Uterus (tissue), 4 donors: ENCODE results near the gene INPP5D. TPM values are rescaled to one million over a fixed set of nuclear protein-coding genes. Genes with fewer than 3 reads are reported as not detected.
"Not testable (repeated sequence)": the region's sequence is repeated elsewhere in the genome, so short reads cannot be mapped to it uniquely, and the experiment has no call there.

Experiments used
- DNase-seq, 2 donors: peaks; one replicate each; pipeline ENCODE4 v3.0.0-alpha.2; 2019 to 2020
- H3K27ac ChIP-seq, 2 donors: fragments of 200-600 bp; sonication (generic); 1 replicate in 1 of 2; 2 replicates in 1 of 2; pipeline ENCODE4 v1.5.1; 2016 to 2018
- H3K27me3 ChIP-seq, 2 donors: fragments of 200-600 bp; sonication (generic); one replicate each; pipeline ENCODE4 v1.5.1; 2018 to 2019; ENCODE audit warnings: control low read depth in 1 of 2
- H3K36me3 ChIP-seq, 2 donors: fragments of 200-600 bp; sonication (generic); one replicate each; pipeline ENCODE4 v1.5.1; 2019; ENCODE audit warnings: control low read depth in 1 of 2
- H3K4me1 ChIP-seq, 2 donors: fragments of 200-600 bp; sonication (generic); one replicate each; pipeline ENCODE4 v1.5.1; 2018 to 2019; ENCODE audit warnings: control low read depth in 1 of 2
- H3K4me3 ChIP-seq, 2 donors: fragments of 200-600 bp; sonication (generic); 1 replicate in 1 of 2; 2 replicates in 1 of 2; pipeline ENCODE4 v1.5.1; 2018 to 2019; ENCODE audit warnings: mild to moderate bottlenecking in 1 of 2
- H3K9me3 ChIP-seq, 2 donors: fragments of 200-600 bp; sonication (generic); one replicate each; pipeline ENCODE4 v1.5.1; 2019; ENCODE audit warnings: control low read depth in 1 of 2
- POLR2A ChIP-seq, 2 donors: fragments of 450-650 bp; IDR thresholded peaks; one replicate each; pipeline ENCODE4 v1.6.1; 2016; ENCODE audit warnings: antibody characterized with exemption in 2 of 2, mild to moderate bottlenecking in 1 of 2, moderate library complexity in 1 of 2
- intact Hi-C: fragments of 100-400 bp; cut with DNase I; formaldehyde crosslinking; loops from one replicate; pipeline ENCODE4 v1.15.1; 2023; ENCODE audit warnings: low total_unique reads
- total RNA-seq, 4 donors: library from RNA; depleted of rRNA in 3 of 4; stranded (reverse); fragments of >200 nt in 3 of 4; gene quantifications; one replicate each; pipeline versions ENCODE4 v1.1.0 to v1.2.4, GENCODE V29; 2014 to 2023
- TF ChIP-seq, protein P1 (sequence below), 4 experiments: fragments of 200-600 bp in 2 of 4; fragments of 450-650 bp in 2 of 4; sonication (generic) in 2 of 4; IDR thresholded peaks; one replicate each; pipeline ENCODE4 v1.5.1; 2016 to 2019; ENCODE audit warnings: antibody characterized with exemption in 4 of 4, mild to moderate bottlenecking in 2 of 4, moderate library complexity in 1 of 4
- donor health status: DM: yes; HTN: yes; CAD: no.

The INPP5D gene
- total RNA-seq, 4 donors from 2014 or later = 14.2 to 37.9 (median 22.3) TPM

DNA sequence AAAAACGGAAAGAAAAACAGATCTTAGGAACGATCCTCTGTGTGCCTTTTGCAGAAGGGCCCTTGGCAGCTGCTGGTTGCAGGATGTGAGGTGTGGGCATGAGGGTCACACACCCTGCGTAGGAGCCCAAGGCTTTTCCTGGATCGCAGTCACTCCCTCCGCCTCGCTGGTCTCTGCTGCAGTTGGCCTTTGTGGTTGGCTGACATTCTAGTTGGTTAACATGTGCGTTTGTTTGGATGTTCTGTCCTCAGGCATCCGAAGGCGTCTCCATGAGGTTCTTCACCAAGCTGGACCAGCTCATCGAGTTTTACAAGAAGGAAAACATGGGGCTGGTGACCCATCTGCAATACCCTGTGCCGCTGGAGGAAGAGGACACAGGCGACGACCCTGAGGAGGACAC lies 61.7 kb downstream of the INPP5D start:
- Histone ChIP-seq H3K9me3 (no peaks in the 10 kb centered on the region), H3K4me3 (no peak overlapping the region), H3K27ac (no peak overlapping the region), H3K36me3 (no peaks in the 10 kb centered on the region), H3K4me1 (no peaks in the 10 kb centered on the region), H3K27me3 (no peaks in the 10 kb centered on the region)
- TF ChIP-seq POLR2A (IDR thresholded peaks at IDR 0.05) = no peak
- no peak for DNase-seq
- intact Hi-C loops = no loop called here

DNA sequence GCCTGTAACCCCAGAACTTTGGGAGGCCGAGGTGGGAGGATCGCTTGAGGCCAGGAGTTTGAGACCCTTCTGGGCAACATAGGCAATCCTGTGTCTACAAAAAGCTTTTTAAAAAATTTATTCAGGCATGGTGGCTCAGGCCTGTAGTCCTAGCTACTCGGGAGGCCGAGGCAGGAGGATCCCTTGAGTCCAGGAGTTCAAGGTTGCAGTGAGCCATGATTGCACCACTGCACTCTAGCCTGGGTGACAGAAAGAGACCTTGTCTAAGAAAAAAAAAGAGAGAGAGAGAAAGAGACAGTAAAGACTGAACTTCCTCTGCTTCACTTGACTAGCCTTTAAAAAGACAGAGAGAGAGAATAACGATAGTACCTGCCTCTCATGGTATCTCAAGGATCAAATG lies 62.4 kb downstream of the INPP5D start:
- Histone ChIP-seq H3K27ac (no peak overlapping the region), H3K27me3 (no peaks in the 10 kb centered on the region), H3K36me3 (no peaks in the 10 kb centered on the region), H3K4me1 (no peaks in the 10 kb centered on the region), H3K4me3 (no peak overlapping the region), H3K9me3 (no peaks in the 10 kb centered on the region)
- intact Hi-C loops = no loop called here
- TF ChIP-seq POLR2A (IDR thresholded peaks at IDR 0.05) = no peak
- no peak for DNase-seq

DNA sequence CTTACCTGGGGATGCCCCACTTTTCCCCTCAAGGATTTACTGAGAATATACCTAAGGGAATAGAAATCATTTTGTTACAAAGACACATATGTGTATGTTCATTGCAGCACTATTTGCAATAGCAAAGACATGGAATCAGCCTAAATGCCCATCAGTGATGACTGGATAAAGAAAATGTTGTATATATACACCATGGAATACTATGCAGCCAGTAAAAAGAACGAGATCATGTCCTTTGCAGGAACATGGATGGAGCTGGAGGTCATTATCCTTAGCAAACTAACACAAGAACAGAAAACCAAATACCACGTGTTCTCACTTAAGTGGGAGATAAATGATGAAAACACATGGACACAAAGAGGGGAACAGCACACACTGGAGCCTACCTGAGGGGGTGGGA lies 63.4 kb downstream of the INPP5D start:
- H3K27me3 ChIP-seq, H3K36me3 ChIP-seq, H3K4me1 ChIP-seq, intact Hi-C loops, H3K27ac ChIP-seq, DNase-seq, H3K4me3 ChIP-seq, H3K9me3 ChIP-seq: not testable (repeated sequence)

DNA sequence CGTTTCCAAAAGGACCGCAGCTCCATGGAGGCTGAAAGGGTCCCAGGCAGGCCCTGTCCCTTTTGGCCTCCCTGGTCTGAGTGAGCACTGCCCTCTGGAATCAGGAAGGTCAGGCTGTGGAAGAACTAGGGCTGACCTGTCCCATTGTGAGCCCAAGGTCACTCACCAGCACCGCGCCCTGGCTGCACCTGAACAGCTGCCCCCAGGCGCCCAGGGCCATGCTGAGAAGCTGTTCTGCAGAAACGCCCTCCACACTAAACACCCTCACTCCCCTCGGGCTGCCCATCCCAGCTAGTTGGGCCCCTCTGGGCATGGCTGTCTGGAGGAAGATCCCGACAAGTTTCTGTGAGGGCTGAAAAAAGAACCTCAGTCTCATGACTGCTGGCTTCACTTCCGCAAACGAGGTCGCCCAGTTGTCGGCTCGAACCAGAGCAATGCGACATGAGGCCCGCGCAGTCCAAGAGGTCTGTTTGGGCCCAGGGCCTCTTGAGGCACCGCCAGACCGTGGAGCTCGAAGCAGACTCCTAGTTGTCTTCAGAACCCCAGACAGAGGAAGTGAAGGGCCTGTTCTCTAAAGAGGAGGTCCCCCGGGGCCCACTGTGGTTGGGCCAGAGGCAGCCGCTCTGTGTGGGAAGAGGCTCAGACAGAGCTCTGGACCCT lies 64.4 kb downstream of the INPP5D start:
- TF ChIP-seq, protein P1, sequence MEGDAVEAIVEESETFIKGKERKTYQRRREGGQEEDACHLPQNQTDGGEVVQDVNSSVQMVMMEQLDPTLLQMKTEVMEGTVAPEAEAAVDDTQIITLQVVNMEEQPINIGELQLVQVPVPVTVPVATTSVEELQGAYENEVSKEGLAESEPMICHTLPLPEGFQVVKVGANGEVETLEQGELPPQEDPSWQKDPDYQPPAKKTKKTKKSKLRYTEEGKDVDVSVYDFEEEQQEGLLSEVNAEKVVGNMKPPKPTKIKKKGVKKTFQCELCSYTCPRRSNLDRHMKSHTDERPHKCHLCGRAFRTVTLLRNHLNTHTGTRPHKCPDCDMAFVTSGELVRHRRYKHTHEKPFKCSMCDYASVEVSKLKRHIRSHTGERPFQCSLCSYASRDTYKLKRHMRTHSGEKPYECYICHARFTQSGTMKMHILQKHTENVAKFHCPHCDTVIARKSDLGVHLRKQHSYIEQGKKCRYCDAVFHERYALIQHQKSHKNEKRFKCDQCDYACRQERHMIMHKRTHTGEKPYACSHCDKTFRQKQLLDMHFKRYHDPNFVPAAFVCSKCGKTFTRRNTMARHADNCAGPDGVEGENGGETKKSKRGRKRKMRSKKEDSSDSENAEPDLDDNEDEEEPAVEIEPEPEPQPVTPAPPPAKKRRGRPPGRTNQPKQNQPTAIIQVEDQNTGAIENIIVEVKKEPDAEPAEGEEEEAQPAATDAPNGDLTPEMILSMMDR (IDR thresholded peaks at IDR 0.05) = no peak
- TF ChIP-seq POLR2A (IDR thresholded peaks at IDR 0.05) = no peak

DNA sequence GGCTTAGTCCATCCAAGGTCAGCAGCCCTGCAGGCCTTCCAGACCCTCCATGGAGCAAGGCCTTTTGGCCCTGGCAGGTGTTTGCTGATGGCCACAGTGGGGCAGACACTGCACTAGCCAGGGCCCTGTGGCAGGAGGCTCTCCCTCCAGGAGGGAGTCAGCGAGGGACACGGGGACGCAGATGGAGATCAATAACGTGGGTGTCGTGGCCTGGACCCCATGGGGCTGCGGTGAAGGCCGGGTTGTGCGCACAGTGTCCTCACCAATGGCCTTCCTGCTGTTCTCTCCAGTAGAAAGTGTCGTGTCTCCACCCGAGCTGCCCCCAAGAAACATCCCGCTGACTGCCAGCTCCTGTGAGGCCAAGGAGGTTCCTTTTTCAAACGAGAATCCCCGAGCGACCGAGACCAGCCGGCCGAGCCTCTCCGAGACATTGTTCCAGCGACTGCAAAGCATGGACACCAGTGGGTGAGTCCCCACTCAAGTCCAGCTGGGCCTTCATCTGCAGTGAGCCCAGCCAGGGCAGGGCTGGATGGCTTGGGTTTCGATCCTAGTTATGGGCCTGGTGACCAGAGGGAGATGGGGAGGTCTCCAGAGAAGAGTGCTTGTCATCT lies 65.4 kb downstream of the INPP5D start:
- no peak for DNase-seq
- Histone ChIP-seq H3K27ac (no peak overlapping the region), H3K27me3 (no peaks in the 10 kb centered on the region), H3K4me3 (no peak overlapping the region), H3K36me3 (no peaks in the 10 kb centered on the region), H3K9me3 (no peaks in the 10 kb centered on the region), H3K4me1 (no peaks in the 10 kb centered on the region)
- intact Hi-C loops = no loop called here
- TF ChIP-seq POLR2A (IDR thresholded peaks at IDR 0.05) = no peak
- TF ChIP-seq, protein P1 (IDR thresholded peaks at IDR 0.05) = no peak

More for the DNA sequence above, 64.4 kb downstream of the INPP5D start:
- Histone ChIP-seq H3K27ac (no peak overlapping the region), H3K27me3 (no peaks in the 10 kb centered on the region), H3K4me1 (no peaks in the 10 kb centered on the region), H3K4me3 (no peak overlapping the region), H3K9me3 (no peaks in the 10 kb centered on the region), H3K36me3 (no peaks in the 10 kb centered on the region)
- intact Hi-C loops = no loop called here
- no peak for DNase-seq

DNA sequence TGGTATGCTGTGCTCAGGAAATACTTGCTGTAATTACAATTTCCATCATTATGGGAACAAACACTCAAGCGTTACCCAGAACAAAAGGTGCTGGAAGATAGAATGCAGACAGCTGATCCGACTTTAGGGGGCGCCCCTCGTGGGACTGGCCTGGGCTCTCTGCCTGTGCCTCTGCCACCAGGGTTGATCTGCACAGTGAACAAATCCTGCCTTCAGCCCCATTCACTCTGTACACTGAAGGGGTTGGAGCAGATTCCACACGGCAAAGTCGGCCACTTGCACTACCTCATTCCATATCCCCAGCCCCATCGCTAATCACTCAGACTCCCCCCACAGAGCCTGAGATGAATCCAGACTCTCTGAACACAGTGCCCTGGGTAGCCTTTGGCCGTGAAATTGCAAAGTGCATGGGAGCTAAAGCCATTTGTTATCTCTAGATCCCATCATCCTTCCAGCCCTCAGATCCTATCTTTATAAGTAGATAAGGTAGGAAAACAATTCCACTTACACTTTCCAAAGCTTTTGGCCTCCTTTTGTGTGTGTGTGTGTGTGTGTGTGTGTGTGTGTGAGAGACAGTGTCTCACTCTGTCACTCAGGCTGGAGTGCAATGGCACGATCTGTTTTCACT lies 69.3 kb downstream of the INPP5D start:
- H3K27me3 ChIP-seq = no peaks in the 10 kb centered on the region
- no peak for DNase-seq
- intact Hi-C loops = no loop called here

More for the DNA sequence above, 69.3 kb downstream of the INPP5D start:
- H3K4me3 ChIP-seq = no peak overlapping the region
- TF ChIP-seq POLR2A (IDR thresholded peaks at IDR 0.05) = no peak
- TF ChIP-seq, protein P1 (IDR thresholded peaks at IDR 0.05) = no peak
- H3K9me3 ChIP-seq = no peaks in the 10 kb centered on the region
- no peaks in the 10 kb centered on the region for H3K36me3 ChIP-seq
- no peak overlapping the region for H3K27ac ChIP-seq
- no peaks in the 10 kb centered on the region for H3K4me1 ChIP-seq
